PC-3 (cell line): ENCODE results near the gene ATF6B. TPM values are rescaled to one million over a fixed set of nuclear protein-coding genes. Genes with fewer than 3 reads are reported as not detected.

Experiments
- ATAC-seq: fragments of 200-7000 bp; cut with Tn5 transposase; 2 replicates; pipeline ENCODE4 v1.9.1; 2020; ENCODE audit warnings: mild to moderate bottlenecking, moderate library complexity
- BruUV-seq: library from RNA; stranded (reverse); fragments of 400-500 nt; replicated peaks from 2 replicates; lab custom pipeline; 2021; lab: Mats Ljungman, UMichigan
- CTCF ChIA-PET: fragments of 300-600 bp; sonication (Branson Sonifier 250); formaldehyde crosslinking; loops from one replicate; lab custom pipeline; 2022; ENCODE audit warnings: antibody characterized with exemption; lab: Charles Lee
- POLR2A ChIA-PET: fragments of 300-600 bp; sonication (Branson Sonifier 250); formaldehyde crosslinking; loops from one replicate; lab custom pipeline; 2022; ENCODE audit warnings: antibody characterized with exemption; ENCODE audit not compliant: unreplicated experiment; lab: Charles Lee
- DNase-seq: peaks from one replicate; pipeline ENCODE4 v3.0.0-alpha.2; 2015
- H2AFZ ChIP-seq: fragments of 300-600 bp; sonication (generic); 2 replicates; pipeline ENCODE4 v1.6.0; 2016; ENCODE audit warnings: antibody characterized with exemption, low read length
- H3F3A ChIP-seq: fragments of 300-600 bp; sonication (generic); one replicate; pipeline ENCODE4 v1.6.0; 2017; ENCODE audit warnings: antibody characterized with exemption, low read length, control low read depth, mild to moderate bottlenecking; ENCODE audit not compliant: unreplicated experiment
- H3K27ac ChIP-seq: fragments of 300-600 bp; sonication (generic); 2 replicates; pipeline ENCODE4 v1.5.1; 2016; ENCODE audit warnings: mild to moderate bottlenecking, low read length
- H3K27me3 ChIP-seq: fragments of 300-600 bp; sonication (generic); 2 replicates; pipeline ENCODE4 v1.6.1; 2016; ENCODE audit warnings: low read length, mixed read lengths
- H3K36me3 ChIP-seq: fragments of 300-600 bp; sonication (generic); 2 replicates; pipeline ENCODE4 v1.6.1; 2016; ENCODE audit warnings: low read depth, mixed run types, low read length, mixed read lengths
- H3K4me1 ChIP-seq: fragments of 300-600 bp; sonication (generic); 2 replicates; pipeline ENCODE4 v1.5.1; 2016; ENCODE audit warnings: low read length; ENCODE audit not compliant: insufficient read depth
- H3K4me2 ChIP-seq: fragments of 300-600 bp; sonication (generic); 2 replicates; pipeline ENCODE4 v1.6.0; 2016; ENCODE audit warnings: low read length
- H3K4me3 ChIP-seq: fragments of 300-600 bp; sonication (generic); 2 replicates; pipeline ENCODE4 v1.5.1; 2016; ENCODE audit warnings: mild to moderate bottlenecking, low read length, mixed read lengths
- H3K79me2 ChIP-seq: fragments of 300-600 bp; sonication (generic); 2 replicates; pipeline ENCODE4 v1.6.1; 2017; ENCODE audit warnings: low read length, mixed read lengths
- H3K9ac ChIP-seq: fragments of 300-600 bp; sonication (generic); 2 replicates; pipeline ENCODE4 v1.6.0; 2016; ENCODE audit warnings: mild to moderate bottlenecking, low read length
- H3K9me2 ChIP-seq: fragments of 300-600 bp; sonication (generic); replicated peaks from 2 replicates; pipeline ENCODE4 v1.6.1; 2016; ENCODE audit warnings: mixed run types, low read length, mixed read lengths
- H3K9me3 ChIP-seq: fragments of 300-600 bp; sonication (generic); 2 replicates; pipeline ENCODE4 v1.6.1; 2016; ENCODE audit warnings: low read length, mixed read lengths
- H4K20me1 ChIP-seq: fragments of 300-600 bp; sonication (generic); 2 replicates; pipeline ENCODE4 v1.6.1; 2016; ENCODE audit warnings: low read length, mixed read lengths
- CTCF ChIP-seq: fragments of 300-600 bp; sonication (generic); conservative IDR thresholded peaks from 2 replicates; pipeline ENCODE4 v1.5.1; 2017; ENCODE audit warnings: antibody characterized with exemption, low read depth, mild to moderate bottlenecking, low read length
- EZH2 ChIP-seq: fragments of 300-600 bp; sonication (generic); IDR thresholded peaks from one replicate; pipeline ENCODE4 v1.6.1; 2017; ENCODE audit warnings: antibody characterized with exemption, mild to moderate bottlenecking, low read length; ENCODE audit not compliant: unreplicated experiment
- EZH2phosphoT487 ChIP-seq: fragments of 300-600 bp; sonication (generic); IDR thresholded peaks from 2 replicates; pipeline ENCODE4 v1.6.1; 2018; ENCODE audit warnings: mild to moderate bottlenecking, antibody characterized with exemption, low read length, borderline replicate concordance
- intact Hi-C: fragments of 100-400 bp; cut with micrococcal nuclease; formaldehyde crosslinking; loops from 2 replicates; pipeline ENCODE4 v1.9.0; 2023
- total RNA-seq: library from RNA; depleted of rRNA; stranded (reverse); fragments of >200 nt; gene quantifications from 2 replicates; pipeline ENCODE4 v1.2.3, GENCODE V29; 2014

ATF6B gene
- total RNA-seq, 1 experiment from 2014 or later: 33.4 TPM

DNA sequence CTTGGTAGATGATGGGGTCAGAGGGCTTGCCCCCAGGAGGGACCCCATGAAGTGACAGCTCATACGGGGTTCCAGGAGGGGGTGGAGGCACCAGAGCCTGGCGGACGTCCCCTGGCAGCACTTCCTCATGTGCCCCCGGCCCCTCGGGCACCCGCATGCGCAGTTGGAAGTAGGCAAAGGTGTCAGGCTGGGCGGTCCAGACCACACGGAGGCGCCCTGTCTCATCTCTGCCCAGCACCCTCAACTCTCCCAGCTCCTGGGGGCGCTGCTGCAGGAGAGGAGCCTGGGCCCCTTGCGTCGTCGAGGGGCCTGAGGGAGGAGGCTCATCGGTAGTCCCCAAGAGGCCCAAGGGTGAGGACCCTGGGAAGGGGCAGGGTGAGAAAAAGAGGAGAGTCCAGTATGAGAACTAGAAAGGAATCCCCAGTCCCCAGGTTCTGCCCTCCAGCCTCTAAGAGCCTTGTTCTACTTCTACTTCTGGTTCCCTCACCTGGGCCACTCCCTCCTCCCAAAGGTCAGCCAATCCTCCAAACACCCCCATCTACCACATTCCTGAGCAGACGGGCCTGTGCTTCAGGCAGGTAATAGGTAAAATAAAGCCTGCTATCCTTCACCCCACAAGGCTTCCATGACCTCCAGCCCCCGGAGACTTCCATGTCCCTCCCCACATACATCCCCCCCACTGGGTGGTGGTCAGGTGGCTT lies 42.1 kb downstream of the ATF6B start:
- DNase-seq (no peak), ATAC-seq (no peak)
- Histone ChIP-seq H3K4me2 (peak overlapping the region; percentile 69), H3K4me3 (no peak overlapping the region), H2AFZ (no peak overlapping the region), H3K9ac (no peak overlapping the region), H3F3A (no peaks in the 10 kb centered on the region), H3K79me2 (no peaks in the 10 kb centered on the region), H3K9me3 (no peaks in the 10 kb centered on the region), H3K9me2 (no peaks in the 10 kb centered on the region), H3K27ac (no peak overlapping the region), H3K4me1 (peaks cover 51% of the 10 kb centered on the region), H3K36me3 (no peaks in the 10 kb centered on the region), H3K27me3 (no peaks in the 10 kb centered on the region), H4K20me1 (no peaks in the 10 kb centered on the region)
- CTCF ChIA-PET: interaction anchor here (0.5 kb wide), 1 partner anchor 29 kb away, joined by 5 read pairs; no protein-coding TSS in a partner anchor
- POLR2A ChIA-PET: no interaction called here
- no TSS peak for BruUV-seq
- intact Hi-C loops: loop anchor here (1.0 to 10.0 kb wide), 2 partner anchors 68 to 111 kb away; partner anchors contain the start of genes DXO and PPT2
- TF ChIP-seq EZH2phosphoT487 (no peak), CTCF (no peak), EZH2 (no peak)

DNA sequence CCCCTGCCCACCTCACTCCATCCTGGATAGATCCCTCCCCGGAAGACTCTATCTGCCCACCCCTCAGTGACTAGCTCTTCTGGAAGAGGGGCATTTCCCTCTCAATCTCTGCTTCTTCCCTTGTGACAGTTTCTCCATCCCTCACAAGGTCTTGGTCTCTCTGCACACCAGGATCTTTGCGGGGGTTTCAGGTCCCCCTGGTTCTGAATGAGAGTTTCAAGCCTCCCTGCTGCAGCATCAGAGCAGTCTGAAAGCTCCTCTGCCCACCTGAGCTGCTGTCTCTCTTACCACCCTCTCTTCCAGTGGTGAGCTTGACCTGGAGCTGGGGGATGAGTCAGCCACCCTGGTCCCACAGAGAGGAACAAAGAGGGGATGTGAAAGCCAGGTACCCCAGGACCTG lies 43.3 kb downstream of the ATF6B start:
- CTCF ChIA-PET: no interaction called here
- no peak for ATAC-seq
- DNase-seq: no peak

More for the DNA sequence above, 43.3 kb downstream of the ATF6B start:
- H3K79me2 ChIP-seq: no peaks in the 10 kb centered on the region
- no TSS peak for BruUV-seq
- no peaks in the 10 kb centered on the region for H3K9me2 ChIP-seq
- H3K9ac ChIP-seq: no peak overlapping the region
- no peak overlapping the region for H3K4me2 ChIP-seq
- H3K9me3 ChIP-seq: no peaks in the 10 kb centered on the region
- TF ChIP-seq EZH2: no peak
- no peak for TF ChIP-seq CTCF
- no peak for TF ChIP-seq EZH2phosphoT487
- POLR2A ChIA-PET: no interaction called here
- H3K4me1 ChIP-seq: peaks cover 59% of the 10 kb centered on the region
- H3K36me3 ChIP-seq: no peaks in the 10 kb centered on the region
- H3F3A ChIP-seq: no peaks in the 10 kb centered on the region
- no peak overlapping the region for H3K27ac ChIP-seq
- no peaks in the 10 kb centered on the region for H4K20me1 ChIP-seq
- H2AFZ ChIP-seq: no peak overlapping the region
- H3K27me3 ChIP-seq: no peaks in the 10 kb centered on the region
- H3K4me3 ChIP-seq: no peak overlapping the region
- intact Hi-C loops: loop anchor here (10.0 kb wide), 1 partner anchor 110 kb away; the partner anchor contains the start of gene DXO
